Hematopoietic multipotent progenitor cell treated with erythropoietin and hydrocortisone succinate and interleukin-3 and kit ligand, for 6 days (in vitro differentiated cells): ENCODE results near the gene SP6.

Source experiments
- DNase-seq: peaks from one replicate; pipeline ENCODE4 v3.0.0-alpha.2; 2015

SP6 gene

DNA sequence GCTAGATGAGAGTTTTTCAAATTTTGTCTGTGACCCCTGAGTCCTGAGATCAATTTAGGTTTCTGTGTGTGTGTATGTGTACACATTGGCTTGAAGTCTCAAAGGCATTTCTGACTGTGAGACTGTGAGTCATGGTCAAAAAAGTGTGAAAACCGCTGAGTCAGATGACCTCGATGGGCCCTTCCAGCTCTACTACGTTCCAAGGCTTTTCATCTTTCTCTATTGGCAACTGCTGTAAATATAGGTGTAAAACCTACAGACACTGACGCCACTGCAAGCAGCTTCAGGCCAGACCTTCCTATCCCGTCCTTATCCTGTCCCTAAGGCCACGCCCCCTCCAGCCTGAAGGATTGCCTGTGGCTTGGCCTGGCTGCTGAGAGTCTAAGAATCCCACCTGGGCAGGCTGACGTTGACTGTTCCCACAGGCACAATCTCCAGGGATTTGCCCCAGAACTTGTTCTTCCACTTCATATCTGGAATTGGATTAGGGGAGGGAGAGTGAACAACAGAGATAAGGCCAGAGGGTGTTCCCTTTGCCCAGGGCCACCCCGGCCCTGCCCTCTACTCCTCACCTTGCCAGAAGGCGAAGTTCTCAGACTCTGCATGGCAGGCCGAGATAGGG lies 40.7 kb downstream of the SP6 start:
- DNase-seq: peak; percentile 74

DNA sequence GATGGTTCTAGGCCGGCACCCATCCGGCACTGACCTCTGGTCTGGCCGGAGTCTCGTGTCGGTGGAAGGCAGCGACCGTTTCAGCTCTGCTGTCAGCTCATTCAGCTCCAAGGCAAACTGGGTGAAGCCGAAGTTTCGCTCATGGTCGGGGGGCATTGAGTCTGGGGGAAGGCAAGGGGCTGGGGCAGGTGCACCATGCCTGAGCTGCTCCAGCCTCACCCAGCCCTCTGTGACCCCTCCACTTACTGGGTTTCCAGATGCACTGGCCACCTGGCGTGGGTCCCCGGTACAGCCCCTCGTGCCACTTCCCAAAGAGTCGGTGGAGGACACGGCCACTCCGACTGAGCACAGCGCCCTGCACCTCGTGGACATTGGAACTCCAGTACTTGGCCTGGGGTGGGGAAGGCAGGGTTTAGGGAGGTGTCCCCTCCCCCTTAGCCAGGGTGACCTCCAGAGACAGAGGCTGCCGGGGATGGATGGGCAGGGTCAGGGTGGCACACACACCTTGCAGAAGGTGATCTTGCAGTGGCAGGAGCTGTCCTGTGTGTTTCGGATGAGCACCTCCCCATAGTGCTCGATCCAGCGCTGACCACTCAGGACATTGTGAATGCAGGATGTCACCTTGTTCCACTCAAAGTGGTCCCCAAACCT lies 42.0 kb downstream of the SP6 start:
- no peak for DNase-seq

DNA sequence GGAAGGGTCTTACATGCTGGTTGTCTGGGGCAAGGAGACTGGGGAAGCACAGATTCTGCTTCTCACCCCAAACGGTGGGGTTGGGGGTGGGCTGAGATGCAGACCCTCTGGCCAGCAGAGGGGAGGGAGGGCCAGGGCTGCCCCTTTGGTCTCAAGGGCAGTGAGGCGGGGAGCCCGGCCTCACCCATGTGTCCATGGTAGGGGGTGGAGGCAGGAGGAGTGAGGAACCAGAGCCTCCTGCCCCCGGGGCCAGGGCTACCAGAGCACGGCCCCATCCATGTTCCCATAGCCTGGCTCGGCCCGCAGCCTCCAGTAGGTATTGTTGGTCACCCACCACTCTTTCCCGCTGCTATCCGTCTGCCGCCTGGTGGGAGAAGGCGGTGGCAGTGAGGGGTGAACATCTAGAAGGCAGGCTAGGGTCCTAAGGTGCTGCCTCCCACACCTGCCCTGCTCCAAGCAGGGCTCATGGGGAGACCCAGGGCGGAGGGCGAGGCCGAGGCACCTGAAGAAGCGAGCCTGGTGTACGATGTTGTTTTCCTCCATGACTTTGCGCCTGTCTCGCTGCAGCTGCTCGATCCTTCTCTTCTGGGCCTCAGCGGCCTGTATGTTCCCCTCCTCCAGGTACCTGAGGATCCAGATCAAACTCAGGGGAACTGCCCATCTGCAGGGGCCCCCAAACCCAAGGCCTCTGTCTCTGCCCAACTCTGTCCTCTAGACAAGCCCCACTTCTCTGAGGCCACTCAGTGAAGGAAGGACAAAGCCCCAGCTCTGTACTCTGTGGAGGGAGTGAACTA lies 42.7 kb downstream of the SP6 start:
- DNase-seq: no peak

DNA sequence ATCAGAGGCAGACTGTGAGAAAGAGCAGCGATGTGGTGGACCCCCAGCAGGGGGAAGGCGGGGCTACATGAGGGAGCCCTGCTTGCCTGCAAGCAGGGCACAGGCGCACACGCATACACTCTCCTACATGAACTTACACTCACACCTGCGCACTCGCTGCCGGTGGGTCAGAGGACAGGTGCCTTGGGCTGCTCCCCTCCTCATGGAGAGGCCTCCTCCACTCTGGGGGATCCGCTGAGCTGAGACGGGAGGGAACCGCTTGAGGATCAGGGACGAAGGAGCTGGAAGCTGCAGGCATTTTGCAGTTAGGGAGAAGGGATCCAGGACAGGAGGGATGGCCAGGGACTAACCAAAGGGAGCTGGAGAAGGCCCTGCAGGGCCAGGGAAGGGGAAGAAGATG lies 43.5 kb downstream of the SP6 start:
- DNase-seq: no peak

DNA sequence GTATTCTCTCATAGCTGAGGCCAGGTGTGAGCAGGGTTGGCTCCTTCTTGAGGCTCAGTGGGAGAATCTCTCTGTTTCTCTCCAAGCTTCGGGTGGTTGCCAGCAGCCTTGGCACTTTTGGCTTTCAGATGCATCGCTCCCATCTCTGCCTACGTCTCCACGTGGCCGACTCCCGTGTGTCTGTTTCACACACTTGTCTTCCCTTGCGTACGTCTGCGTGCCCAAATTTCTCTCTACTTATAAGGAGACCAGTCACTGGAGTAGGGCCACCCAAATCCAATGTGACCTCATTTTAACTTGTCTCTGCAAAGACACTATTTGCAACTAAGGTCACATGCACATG lies 44.1 kb downstream of the SP6 start:
- no peak for DNase-seq

GRCh38 chr17:47806026-47806912 lies 44.7 kb downstream of the SP6 start:
- no peak for DNase-seq

GRCh38 chr17:47804461-47804860 lies 46.5 kb downstream of the SP6 start:
- no peak for DNase-seq

GRCh38 chr17:47803751-47804150 lies 47.2 kb downstream of the SP6 start:
- no peak for DNase-seq

DNA sequence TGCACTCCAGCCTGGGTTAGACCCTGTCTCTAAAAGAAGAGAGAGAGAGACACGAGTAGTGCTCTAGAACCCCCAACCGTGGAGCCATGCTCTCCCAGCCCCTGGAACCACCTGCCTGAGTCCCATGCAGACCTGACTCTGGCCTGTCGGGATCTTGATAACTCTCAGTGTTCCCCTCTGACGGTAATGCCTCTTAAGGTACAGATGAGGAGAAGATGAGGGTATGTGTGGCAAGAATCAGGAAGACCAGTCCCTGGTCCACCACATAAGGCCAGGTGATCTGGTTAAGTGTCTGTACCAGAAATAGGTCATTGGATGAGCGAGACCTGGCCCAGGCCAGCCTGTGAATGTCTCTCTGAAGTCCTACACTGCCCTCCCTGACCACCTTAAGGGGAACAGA lies 47.8 kb downstream of the SP6 start:
- no peak for DNase-seq

DNA sequence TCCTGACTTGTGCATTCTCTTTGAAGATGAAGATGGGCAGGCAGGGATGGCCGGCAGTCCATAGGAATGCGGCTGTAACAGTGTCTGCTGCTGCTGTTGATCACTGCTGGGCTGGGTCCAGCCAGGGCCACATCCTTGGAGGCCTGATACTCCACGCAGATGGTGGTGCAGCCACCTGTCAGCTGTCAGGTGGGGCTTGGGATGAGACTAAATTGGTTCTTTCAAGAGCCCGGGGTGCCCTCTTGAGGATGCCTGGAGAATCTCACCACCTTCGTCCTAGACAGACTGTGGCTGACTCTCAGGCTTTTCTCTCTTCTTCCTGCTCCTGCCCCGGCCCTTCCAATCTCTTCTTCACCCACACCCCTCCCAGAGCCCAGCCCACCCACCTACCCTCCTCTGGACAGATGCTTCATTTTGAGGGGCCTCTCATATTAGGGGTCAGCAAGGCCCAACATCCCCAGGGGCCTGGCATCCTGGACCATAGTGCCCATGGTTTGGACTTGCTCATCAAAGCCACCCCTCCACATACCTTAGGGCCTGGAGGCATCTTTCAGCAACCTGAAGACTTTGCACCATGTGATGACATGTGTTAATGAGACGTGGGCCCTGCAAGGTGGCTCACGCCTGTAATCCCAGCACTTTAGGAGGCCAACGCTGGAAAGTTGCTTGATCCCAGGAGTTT lies 48.5 kb downstream of the SP6 start:
- DNase-seq: peak; percentile 80

GRCh38 chr17:47801906-47802305 lies 49.1 kb downstream of the SP6 start:
- DNase-seq: no peak

DNA sequence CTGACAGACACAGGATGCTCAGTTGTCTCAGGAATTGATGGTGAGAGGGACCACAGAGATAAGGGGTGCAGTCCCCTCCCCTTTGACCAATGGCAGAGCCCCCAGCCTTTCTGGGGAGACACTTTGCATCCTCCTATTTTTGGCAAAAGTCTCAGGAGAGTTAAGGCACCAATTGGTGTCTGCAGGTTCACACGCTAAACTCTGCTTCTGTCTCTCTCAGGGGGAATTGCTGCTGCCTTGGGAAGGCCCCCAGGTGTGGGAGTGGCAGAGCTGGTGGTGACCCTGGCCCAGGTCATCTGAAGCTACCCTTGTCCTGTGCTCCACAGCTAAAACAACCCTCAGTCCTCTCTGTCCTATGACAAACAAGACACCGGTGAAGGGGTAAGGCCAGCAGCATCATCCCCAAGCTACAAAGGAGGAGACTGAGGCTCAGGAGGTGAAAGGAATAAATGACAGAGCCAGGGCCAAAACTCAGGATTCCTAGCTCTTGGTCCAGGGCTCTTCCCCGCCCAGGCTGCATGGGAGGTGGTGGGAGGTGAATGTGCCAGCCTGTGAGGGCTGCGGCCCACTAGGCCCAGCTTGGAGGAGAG lies 49.7 kb downstream of the SP6 start:
- DNase-seq: no peak

GRCh38 chr17:47800686-47801085 lies 50.3 kb downstream of the SP6 start:
- DNase-seq: no peak

GRCh38 chr17:47797797-47798196 lies 53.2 kb downstream of the SP6 start:
- peak; percentile 65 for DNase-seq
